Measurements from ENCODE around the gene DDX10. TPM values are rescaled to one million over a fixed set of nuclear protein-coding genes. Genes with fewer than 3 reads are reported as not detected.

The DDX10 gene
- total and polyA plus RNA-seq, 9 of the 15 experiments (the other 6 are each of a cell fraction or from before 2014, with no cell fraction given), result 33.9 to 94.6 (median 50.7) TPM

GRCh38 chr11:108897916-108898315 lies 233.0 kb downstream of the DDX10 start:
- Histone ChIP-seq H3K9ac (ENCODE audit: insufficient read depth in 1 of 2, low read depth in 2 of 2, low read length in 2 of 2) (no peak overlapping the region), H3K9me1 (ENCODE audit: control insufficient read depth, insufficient read depth, low read length) (no peaks in the 10 kb centered on the region), H2AFZ (ENCODE audit: low read depth, low read length) (no peak overlapping the region), H3K9me3 (replicated peaks; ENCODE audit: control insufficient read depth, insufficient read depth, low read depth, low read length) (no peaks in the 10 kb centered on the region), H4K20me1 (replicated peaks; ENCODE audit: control insufficient read depth, insufficient read depth, low read length) (no peaks in the 10 kb centered on the region), H3K4me1 (replicated peaks in 1 of 2; ENCODE audit: control insufficient read depth in 2 of 2, insufficient read depth in 2 of 2, low read length in 2 of 2) (no peaks in the 10 kb centered on the region), H3K27me3 (ENCODE audit: control insufficient read depth in 2 of 2, insufficient read depth in 2 of 2, low read length in 2 of 2) (no peaks in the 10 kb centered on the region), H3K4me3 (no peak overlapping the region), H3K79me2 (ENCODE audit: control insufficient read depth, insufficient read depth, low read length) (no peaks in the 10 kb centered on the region), H3K27ac (ENCODE audit: extremely low read depth, low read depth, low read length) (no peak overlapping the region), H3K4me2 (ENCODE audit: insufficient read depth, low read length) (no peak overlapping the region), H3K36me3 (ENCODE audit: control insufficient read depth, insufficient read depth, low read length) (no peaks in the 10 kb centered on the region)
- CTCF ChIA-PET (ENCODE audit: low intra/inter-chr PET ratio), result no interaction called here
- DNase-seq (ENCODE audit: extremely low read depth in 1 of 4, low spot score in 3 of 4), result no peak
- no peak for FAIRE-seq
- in situ Hi-C loops (cut with MboI), result no loop called here
- intact Hi-C loops (cut with micrococcal nuclease), result no loop called here
- no peak for ATAC-seq
- no TSS peak for BruUV-seq (replicated peaks)
- 96% methylated on average over 5 of the region's 5 CpGs for WGBS (ENCODE audit: insufficient coverage, low coverage, missing lambda C conversion rate)
- POLR2A ChIA-PET, result no interaction called here
- TF ChIP-seq ZNF79 (CRISPR knock-in tag; IDR thresholded peaks at IDR 0.05; ENCODE audit: low read depth) (no peak), ZBTB43 (CRISPR knock-in tag; IDR thresholded peaks at IDR 0.05) (no peak), ZNF398 (CRISPR knock-in tag; IDR thresholded peaks at IDR 0.05) (no peak), TSC22D4 (tag; IDR thresholded peaks at IDR 0.05) (no peak), ATF1 (CRISPR knock-in tag; IDR thresholded peaks at IDR 0.05) (no peak), ATF1 (tag; IDR thresholded peaks at IDR 0.05) (no peak), RB1 (IDR thresholded peaks at IDR 0.05; ENCODE audit: low read depth) (no peak), ZBTB49 (CRISPR knock-in tag; IDR thresholded peaks at IDR 0.05; ENCODE audit: borderline replicate concordance) (no peak), AFF1 (IDR thresholded peaks at IDR 0.05; ENCODE audit: low read depth in 1 of 2, partially characterized antibody in 2 of 2) (no peak), ZNF699 (CRISPR knock-in tag; IDR thresholded peaks at IDR 0.05; ENCODE audit: insufficient replicate concordance) (no peak), DLX4 (CRISPR knock-in tag; IDR thresholded peaks at IDR 0.05) (no peak), PHB (CRISPR knock-in tag; IDR thresholded peaks at IDR 0.05) (no peak), ZNF384 (IDR thresholded peaks at IDR 0.05; ENCODE audit: low read depth, low read length) (no peak), CTBP1 (IDR thresholded peaks at IDR 0.05; ENCODE audit: borderline replicate concordance) (no peak)
